ENCODE results near the gene ZNF429. TPM values are rescaled to one million over a fixed set of nuclear protein-coding genes. Genes with fewer than 3 reads are reported as not detected.

The ZNF429 gene
- total RNA-seq, 1 experiment from 2014 or later, result 8.3 TPM

DNA sequence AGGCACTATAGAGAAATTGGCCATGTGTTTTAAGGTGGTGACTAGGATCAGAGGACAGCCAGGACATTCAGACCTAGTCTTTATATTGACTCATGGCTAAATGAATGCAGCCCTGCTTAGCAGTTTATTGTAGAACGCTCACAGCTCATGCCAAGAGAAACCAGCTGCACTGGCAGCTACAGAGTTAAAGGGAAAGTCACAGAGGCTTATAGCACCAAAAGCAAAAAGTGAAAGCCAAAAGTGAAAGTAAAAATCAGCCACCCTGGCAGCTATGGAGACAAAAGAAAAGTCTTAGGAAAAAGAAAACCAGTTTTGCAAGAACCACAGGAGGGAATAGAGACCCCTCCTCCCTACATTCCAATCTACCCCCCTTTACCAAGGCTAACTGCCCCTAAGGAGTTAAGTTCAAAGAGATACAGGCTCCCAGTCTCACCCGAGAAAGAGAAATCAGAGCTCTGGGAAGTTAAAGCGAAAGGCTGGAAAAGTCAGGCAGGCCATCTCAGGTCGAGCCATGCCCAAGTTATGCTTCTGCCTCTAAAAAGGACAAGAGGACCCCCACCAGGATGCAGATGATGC, 99.0 kb downstream of the ZNF429 start:
- peaks cover 8% of the 10 kb centered on the region for H3K4me1 ChIP-seq (ENCODE audit: control insufficient read depth, insufficient read depth, low read length)
- H3K36me3 ChIP-seq (ENCODE audit: control insufficient read depth, insufficient read depth, low read length), result no peaks in the 10 kb centered on the region
- no peaks in the 10 kb centered on the region for H3K9me3 ChIP-seq (ENCODE audit: control insufficient read depth, insufficient read depth, low read depth, low read length)
- ChIA-PET POLR2A (interaction anchor here (0.7 kb wide), 1 partner anchor 23 kb away, joined by 3 read pairs; no protein-coding TSS in a partner anchor), CTCF (no interaction called here)
- H3K4me3 ChIP-seq (ENCODE audit: low read depth in 2 of 2, low read length in 2 of 2), result peak overlapping the region; percentile 39 to 61
- DNase-seq (ENCODE audit: low read depth, low spot score) (no peak), ATAC-seq (peak; percentile 72)
- H3K27me3 ChIP-seq (ENCODE audit: control insufficient read depth, insufficient read depth, low read length), result no peaks in the 10 kb centered on the region
- BruUV-seq (replicated peaks), result no TSS peak
- H3K27ac ChIP-seq (ENCODE audit: low read length), result peak overlapping the region; percentile 81
- in situ Hi-C loops (cut with HindIII; ENCODE audit: low pct_unique_long_range_greater_than_20kb, low sequenced_read_pairs) (no loop called here), intact Hi-C loops (cut with micrococcal nuclease; ENCODE audit: unreplicated experiment) (no loop called here)
- TF ChIP-seq, protein P1, sequence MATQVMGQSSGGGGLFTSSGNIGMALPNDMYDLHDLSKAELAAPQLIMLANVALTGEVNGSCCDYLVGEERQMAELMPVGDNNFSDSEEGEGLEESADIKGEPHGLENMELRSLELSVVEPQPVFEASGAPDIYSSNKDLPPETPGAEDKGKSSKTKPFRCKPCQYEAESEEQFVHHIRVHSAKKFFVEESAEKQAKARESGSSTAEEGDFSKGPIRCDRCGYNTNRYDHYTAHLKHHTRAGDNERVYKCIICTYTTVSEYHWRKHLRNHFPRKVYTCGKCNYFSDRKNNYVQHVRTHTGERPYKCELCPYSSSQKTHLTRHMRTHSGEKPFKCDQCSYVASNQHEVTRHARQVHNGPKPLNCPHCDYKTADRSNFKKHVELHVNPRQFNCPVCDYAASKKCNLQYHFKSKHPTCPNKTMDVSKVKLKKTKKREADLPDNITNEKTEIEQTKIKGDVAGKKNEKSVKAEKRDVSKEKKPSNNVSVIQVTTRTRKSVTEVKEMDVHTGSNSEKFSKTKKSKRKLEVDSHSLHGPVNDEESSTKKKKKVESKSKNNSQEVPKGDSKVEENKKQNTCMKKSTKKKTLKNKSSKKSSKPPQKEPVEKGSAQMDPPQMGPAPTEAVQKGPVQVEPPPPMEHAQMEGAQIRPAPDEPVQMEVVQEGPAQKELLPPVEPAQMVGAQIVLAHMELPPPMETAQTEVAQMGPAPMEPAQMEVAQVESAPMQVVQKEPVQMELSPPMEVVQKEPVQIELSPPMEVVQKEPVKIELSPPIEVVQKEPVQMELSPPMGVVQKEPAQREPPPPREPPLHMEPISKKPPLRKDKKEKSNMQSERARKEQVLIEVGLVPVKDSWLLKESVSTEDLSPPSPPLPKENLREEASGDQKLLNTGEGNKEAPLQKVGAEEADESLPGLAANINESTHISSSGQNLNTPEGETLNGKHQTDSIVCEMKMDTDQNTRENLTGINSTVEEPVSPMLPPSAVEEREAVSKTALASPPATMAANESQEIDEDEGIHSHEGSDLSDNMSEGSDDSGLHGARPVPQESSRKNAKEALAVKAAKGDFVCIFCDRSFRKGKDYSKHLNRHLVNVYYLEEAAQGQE (IDR thresholded peaks at IDR 0.05; ENCODE audit: insufficient read depth in 1 of 2, low read depth in 2 of 2, low read length in 1 of 2), result no peak
- TF ChIP-seq TCF7L2 (IDR thresholded peaks at IDR 0.05; ENCODE audit: low read depth, low read length) (no peak), POLR2AphosphoS5 (IDR thresholded peaks at IDR 0.05; ENCODE audit: low read depth, low read length) (no peak), SIN3A (IDR thresholded peaks at IDR 0.05; ENCODE audit: borderline replicate concordance, insufficient read depth, low read depth, low read length) (no peak)
- TF ChIP-seq, protein P2, sequence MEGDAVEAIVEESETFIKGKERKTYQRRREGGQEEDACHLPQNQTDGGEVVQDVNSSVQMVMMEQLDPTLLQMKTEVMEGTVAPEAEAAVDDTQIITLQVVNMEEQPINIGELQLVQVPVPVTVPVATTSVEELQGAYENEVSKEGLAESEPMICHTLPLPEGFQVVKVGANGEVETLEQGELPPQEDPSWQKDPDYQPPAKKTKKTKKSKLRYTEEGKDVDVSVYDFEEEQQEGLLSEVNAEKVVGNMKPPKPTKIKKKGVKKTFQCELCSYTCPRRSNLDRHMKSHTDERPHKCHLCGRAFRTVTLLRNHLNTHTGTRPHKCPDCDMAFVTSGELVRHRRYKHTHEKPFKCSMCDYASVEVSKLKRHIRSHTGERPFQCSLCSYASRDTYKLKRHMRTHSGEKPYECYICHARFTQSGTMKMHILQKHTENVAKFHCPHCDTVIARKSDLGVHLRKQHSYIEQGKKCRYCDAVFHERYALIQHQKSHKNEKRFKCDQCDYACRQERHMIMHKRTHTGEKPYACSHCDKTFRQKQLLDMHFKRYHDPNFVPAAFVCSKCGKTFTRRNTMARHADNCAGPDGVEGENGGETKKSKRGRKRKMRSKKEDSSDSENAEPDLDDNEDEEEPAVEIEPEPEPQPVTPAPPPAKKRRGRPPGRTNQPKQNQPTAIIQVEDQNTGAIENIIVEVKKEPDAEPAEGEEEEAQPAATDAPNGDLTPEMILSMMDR (IDR thresholded peaks at IDR 0.05), result no peak

Other genes with a start within 250 kb of the ZNF429 start
- 8.3 TPM for gene ZNF708, start 176.2 kb upstream of the ZNF429 start, total RNA-seq (2021; ENCODE audit: unreplicated experiment)
- 9.7 TPM for gene ZNF738, start 146.6 kb upstream of the ZNF429 start, total RNA-seq (2021; ENCODE audit: unreplicated experiment)
- 8.5 TPM for gene ZNF493, start 108.5 kb upstream of the ZNF429 start, total RNA-seq (2021; ENCODE audit: unreplicated experiment)

Measured in Panc1 (cell line).